ENCODE measurements around the gene PDE1C. TPM values are rescaled to one million over a fixed set of nuclear protein-coding genes. Genes with fewer than 3 reads are reported as not detected.

Gene PDE1C
- total RNA-seq, 4 donors from 2014 or later, result 0.19 to 14.5 (median 2.9) TPM

DNA sequence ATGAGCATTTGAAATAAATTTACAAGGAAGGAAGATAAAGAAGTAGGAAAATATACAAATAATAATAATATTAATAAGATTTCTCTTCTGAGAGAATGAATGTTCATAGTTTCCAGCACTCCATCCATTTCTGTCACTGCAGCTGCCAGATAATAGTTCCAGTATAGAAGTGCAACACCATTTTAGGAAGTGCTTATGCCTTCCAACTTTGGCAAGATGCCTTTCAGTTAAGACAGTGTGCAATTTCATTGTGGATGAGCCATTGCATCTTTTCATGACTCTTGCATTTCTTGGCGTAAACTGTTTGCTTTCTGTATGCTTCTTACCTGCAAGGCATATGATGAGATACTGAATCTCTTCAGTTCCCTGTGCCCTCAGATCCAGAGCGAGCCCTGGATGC is 185.0 kb downstream of the PDE1C start:
- Histone ChIP-seq H3K27me3 (no peaks in the 10 kb centered on the region), H3K36me3 (no peaks in the 10 kb centered on the region), H3K4me1 (peaks cover 0 to 20% (median 4%) of the 10 kb centered on the region in 3 donors), H3K27ac (peak overlapping the region in 3 of 4 donors; percentile 36 to 65 (median 52)), H3K9me3 (peaks cover 0 to 6% (median 0%) of the 10 kb centered on the region in 3 donors), H3K4me3 (no peak overlapping the region)
- DNase-seq, result no peak
- intact Hi-C loops (cut with DNase I), result no loop called here
- 74 to 84% methylated on average over 2 of the region's 2 CpGs for WGBS, 2 donors
- TF ChIP-seq, protein P1, sequence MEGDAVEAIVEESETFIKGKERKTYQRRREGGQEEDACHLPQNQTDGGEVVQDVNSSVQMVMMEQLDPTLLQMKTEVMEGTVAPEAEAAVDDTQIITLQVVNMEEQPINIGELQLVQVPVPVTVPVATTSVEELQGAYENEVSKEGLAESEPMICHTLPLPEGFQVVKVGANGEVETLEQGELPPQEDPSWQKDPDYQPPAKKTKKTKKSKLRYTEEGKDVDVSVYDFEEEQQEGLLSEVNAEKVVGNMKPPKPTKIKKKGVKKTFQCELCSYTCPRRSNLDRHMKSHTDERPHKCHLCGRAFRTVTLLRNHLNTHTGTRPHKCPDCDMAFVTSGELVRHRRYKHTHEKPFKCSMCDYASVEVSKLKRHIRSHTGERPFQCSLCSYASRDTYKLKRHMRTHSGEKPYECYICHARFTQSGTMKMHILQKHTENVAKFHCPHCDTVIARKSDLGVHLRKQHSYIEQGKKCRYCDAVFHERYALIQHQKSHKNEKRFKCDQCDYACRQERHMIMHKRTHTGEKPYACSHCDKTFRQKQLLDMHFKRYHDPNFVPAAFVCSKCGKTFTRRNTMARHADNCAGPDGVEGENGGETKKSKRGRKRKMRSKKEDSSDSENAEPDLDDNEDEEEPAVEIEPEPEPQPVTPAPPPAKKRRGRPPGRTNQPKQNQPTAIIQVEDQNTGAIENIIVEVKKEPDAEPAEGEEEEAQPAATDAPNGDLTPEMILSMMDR (IDR thresholded peaks at IDR 0.05), result no peak
- no peak for TF ChIP-seq POLR2A (IDR thresholded peaks at IDR 0.05)

DNA sequence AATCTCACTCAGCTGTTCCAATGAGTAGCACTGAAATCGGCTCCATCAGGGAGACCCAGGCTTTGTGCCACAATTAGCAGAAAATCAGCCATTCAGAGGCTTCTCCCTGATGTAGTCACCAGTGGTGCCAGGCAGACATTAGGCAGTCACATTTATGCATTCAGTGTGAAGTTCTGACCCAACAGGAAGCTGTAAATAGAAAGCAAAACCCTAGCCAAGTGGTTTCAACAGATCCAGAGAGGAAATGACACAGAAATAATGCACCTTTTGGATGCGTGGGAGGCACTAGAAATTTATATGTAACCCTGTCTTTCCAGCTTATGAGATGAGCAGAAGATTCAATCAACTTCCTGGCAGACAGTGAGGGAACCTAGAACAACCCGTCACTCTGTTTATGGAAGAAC is 186.4 kb downstream of the PDE1C start:
- TF ChIP-seq, protein P1 (IDR thresholded peaks at IDR 0.05), result no peak
- no peak for TF ChIP-seq POLR2A (IDR thresholded peaks at IDR 0.05)
- 9 to 20% methylated on average over 2 to 3 of the region's 3 CpGs for WGBS, 2 donors
- H3K27me3 ChIP-seq, result no peaks in the 10 kb centered on the region
- peaks cover 0 to 6% (median 0%) of the 10 kb centered on the region in 3 donors for H3K9me3 ChIP-seq
- peaks cover 0 to 14% (median 4%) of the 10 kb centered on the region in 3 donors for H3K4me1 ChIP-seq
- intact Hi-C loops (cut with DNase I), result no loop called here
- no peak overlapping the region for H3K4me3 ChIP-seq
- DNase-seq, result no peak
- no peaks in the 10 kb centered on the region for H3K36me3 ChIP-seq
- peak overlapping the region; percentile 21 to 69 (median 58) for H3K27ac ChIP-seq

DNA sequence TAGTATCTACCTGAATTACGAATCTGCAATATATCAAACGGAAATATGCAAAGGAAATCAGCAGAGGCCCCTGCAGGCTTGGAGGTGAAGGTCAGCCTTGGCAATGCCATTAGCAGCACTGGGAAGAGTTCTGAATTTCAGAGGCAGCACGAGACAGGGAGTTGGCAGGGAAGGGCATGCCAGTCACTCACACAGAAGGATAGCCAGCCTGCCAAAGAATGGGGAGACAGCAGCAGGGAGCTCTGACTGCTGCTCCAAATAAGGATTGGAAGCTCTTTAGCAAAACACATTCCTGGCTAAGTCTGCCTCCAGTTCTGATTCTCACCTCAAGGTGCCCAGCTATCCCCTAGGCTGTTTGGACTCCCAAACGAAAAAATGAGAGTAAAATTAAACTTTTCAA is 188.0 kb downstream of the PDE1C start:
- Histone ChIP-seq H3K4me3 (no peak overlapping the region), H3K27ac (peak overlapping the region in 3 of 4 donors; percentile 18 to 65 (median 26)), H3K4me1 (peaks cover 0 to 14% (median 4%) of the 10 kb centered on the region in 3 donors), H3K9me3 (peaks cover 0 to 6% (median 0%) of the 10 kb centered on the region in 3 donors), H3K27me3 (no peaks in the 10 kb centered on the region), H3K36me3 (no peaks in the 10 kb centered on the region)
- no peak for DNase-seq
- 40 to 41% methylated on average over 4 of the region's 4 CpGs for WGBS, 2 donors
- intact Hi-C loops (cut with DNase I), result no loop called here
- TF ChIP-seq, protein P1 (IDR thresholded peaks at IDR 0.05), result peak in 3 of 6 experiments; percentile 10 to 24 (median 22)
- TF ChIP-seq POLR2A (IDR thresholded peaks at IDR 0.05), result no peak

DNA sequence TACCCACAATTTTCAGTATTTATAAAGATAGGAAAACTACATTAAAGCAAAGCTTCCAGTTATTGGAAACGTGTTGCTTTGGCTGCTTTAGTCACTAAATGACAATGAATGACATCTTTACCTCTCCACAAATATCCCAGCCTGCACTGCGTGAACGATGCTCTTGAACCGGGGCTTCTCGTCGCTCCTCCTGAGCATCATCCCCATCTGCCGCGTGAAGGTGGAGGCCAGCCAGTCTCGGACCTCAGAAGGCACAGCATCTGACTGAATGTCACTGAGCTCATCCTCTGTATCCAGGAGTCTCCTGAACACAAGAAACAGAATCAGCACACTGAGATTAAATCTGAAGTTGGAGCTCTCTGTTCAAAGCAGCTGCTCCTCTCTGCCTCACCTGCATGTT is 191.3 kb downstream of the PDE1C start:
- Histone ChIP-seq H3K36me3 (no peaks in the 10 kb centered on the region), H3K9me3 (no peaks in the 10 kb centered on the region), H3K4me3 (no peak overlapping the region), H3K4me1 (peaks cover 0 to 19% (median 4%) of the 10 kb centered on the region in 3 donors), H3K27me3 (no peaks in the 10 kb centered on the region), H3K27ac (no peak overlapping the region)
- no peak for DNase-seq
- TF ChIP-seq, protein P1 (IDR thresholded peaks at IDR 0.05), result no peak
- no peak for TF ChIP-seq POLR2A (IDR thresholded peaks at IDR 0.05)
- intact Hi-C loops (cut with DNase I), result no loop called here
- WGBS, 2 donors, result 85 to 89% methylated on average over 9 of the region's 9 CpGs

DNA sequence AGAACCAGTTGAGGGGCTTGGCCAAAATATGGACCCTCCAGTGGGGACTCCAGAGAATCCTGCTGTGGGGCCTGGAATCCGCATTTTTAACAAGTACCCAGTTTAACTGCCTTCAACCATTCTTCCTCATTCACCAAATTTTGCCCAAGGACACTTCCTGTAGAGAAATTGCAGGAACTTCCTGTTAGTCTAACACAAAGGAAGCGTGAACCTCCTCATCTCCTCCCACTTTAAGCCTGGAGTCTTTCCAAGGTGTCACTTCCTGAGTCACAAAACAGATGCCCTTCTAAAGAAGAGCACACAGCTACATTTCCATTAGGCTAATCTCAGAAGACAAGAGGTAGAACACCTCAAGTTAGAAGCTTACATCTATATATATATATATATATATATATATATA is 194.8 kb downstream of the PDE1C start:
- intact Hi-C loops (cut with DNase I), result no loop called here
- DNase-seq, result no peak
- TF ChIP-seq, protein P1 (IDR thresholded peaks at IDR 0.05), result no peak
- no peak for TF ChIP-seq POLR2A (IDR thresholded peaks at IDR 0.05)
- 61 to 67% methylated on average over 2 of the region's 2 CpGs for WGBS, 2 donors
- Histone ChIP-seq H3K27ac (peak overlapping the region in 1 of 4 donors; percentile 14), H3K4me3 (no peak overlapping the region), H3K27me3 (no peaks in the 10 kb centered on the region), H3K4me1 (peaks cover 0 to 6% (median 0%) of the 10 kb centered on the region in 3 donors), H3K9me3 (no peaks in the 10 kb centered on the region), H3K36me3 (no peaks in the 10 kb centered on the region)
